Ascending aorta (tissue), 2 donors: ENCODE data around the gene SPTLC2. TPM values are rescaled to one million over a fixed set of nuclear protein-coding genes. Genes with fewer than 3 reads are reported as not detected.
A peak's percentile ranks its signal among the peaks of the same experiment; 100 is the strongest.

Experiments used
- DNase-seq, 2 donors: peaks; one replicate each; pipeline ENCODE4 v3.0.0-alpha.2; 2019; ENCODE audit warnings: low spot score in 2 of 2
- H3K27ac ChIP-seq, 2 donors: fragments of 200-600 bp; sonication (generic); one replicate each; pipeline ENCODE4 v1.5.1; 2016 to 2017; ENCODE audit warnings: mild to moderate bottlenecking in 1 of 2
- H3K27me3 ChIP-seq: fragments of 200-600 bp; sonication (generic); one replicate; pipeline ENCODE4 v1.5.1; 2017
- H3K36me3 ChIP-seq, 2 donors: fragments of 200-600 bp; sonication (generic); one replicate each; pipeline ENCODE4 v1.5.1; 2016
- H3K4me1 ChIP-seq, 2 donors: fragments of 200-600 bp; sonication (generic); one replicate each; pipeline ENCODE4 v1.5.1; 2016 to 2017; ENCODE audit warnings: mild to moderate bottlenecking in 1 of 2
- H3K4me3 ChIP-seq, 2 donors: fragments of 200-600 bp; sonication (generic); one replicate each; pipeline ENCODE4 v1.5.1; 2016 to 2017; ENCODE audit warnings: mild to moderate bottlenecking in 1 of 2
- H3K9me3 ChIP-seq, 2 donors: fragments of 200-600 bp; sonication (generic); one replicate each; pipeline ENCODE4 v1.5.1; 2016
- CTCF ChIP-seq, 3 experiments: fragments of 200-600 bp in 2 of 3; fragments of 450-650 bp in 1 of 3; sonication (generic) in 2 of 3; IDR thresholded peaks; one replicate each; pipeline ENCODE4 v1.5.1; 2016 to 2019; ENCODE audit warnings: antibody characterized with exemption in 3 of 3, mild to moderate bottlenecking in 1 of 3, moderate library complexity in 1 of 3
- intact Hi-C: fragments of 100-400 bp; cut with DNase I; formaldehyde crosslinking; loops from one replicate; pipeline ENCODE4 v1.15.1; 2023
- total RNA-seq: library from RNA; depleted of rRNA; stranded (reverse); fragments of >200 nt; gene quantifications from one replicate; pipeline ENCODE4 v1.1.0, GENCODE V29; 2016

SPTLC2 gene
- total RNA-seq, 1 donor from 2014 or later, result 25.7 TPM

- peaks cover 5 to 6% of the 10 kb centered on the region in 2 donors for H3K4me1 ChIP-seq
- no peak for DNase-seq
- no peak overlapping the region for H3K4me3 ChIP-seq
- no peaks in the 10 kb centered on the region for H3K27me3 ChIP-seq
- intact Hi-C loops, result no loop called here
- no peak overlapping the region for H3K27ac ChIP-seq
- no peak for TF ChIP-seq CTCF (IDR thresholded peaks at IDR 0.05)
- peaks cover 0 to 5% of the 10 kb centered on the region in 2 donors for H3K36me3 ChIP-seq
- H3K9me3 ChIP-seq, result no peaks in the 10 kb centered on the region
Observed at GRCh38 chr14:77618381-77618970, 2.0 kb upstream of the SPTLC2 start.

- no peaks in the 10 kb centered on the region for H3K27me3 ChIP-seq
- no peak for DNase-seq
- intact Hi-C loops, result loop anchor here (1.0 to 2.0 kb wide), 6 partner anchors 26 to 295 kb away; partner anchors contain the start of genes ADCK1, GSTZ1, POMT2 and SNW1
Observed at GRCh38 chr14:77616133-77616453, 344 bp downstream of the SPTLC2 start.

GRCh38 chr14:77615361-77616132 is 890 bp downstream of the SPTLC2 start:
- no peak for DNase-seq
- intact Hi-C loops, result loop anchor here (1.0 to 2.0 kb wide), 6 partner anchors 27 to 295 kb away; partner anchors contain the start of genes ADCK1, GSTZ1, POMT2 and SNW1
- Histone ChIP-seq H3K27ac (peak overlapping the region; percentile 71 to 76), H3K36me3 (peaks cover 0 to 5% of the 10 kb centered on the region in 2 donors), H3K9me3 (no peaks in the 10 kb centered on the region), H3K27me3 (no peaks in the 10 kb centered on the region), H3K4me1 (peaks cover 5 to 6% of the 10 kb centered on the region in 2 donors), H3K4me3 (peak overlapping the region; percentile 84 to 91)
- no peak for TF ChIP-seq CTCF (IDR thresholded peaks at IDR 0.05)

More at GRCh38 chr14:77616133-77616453, 344 bp downstream of the SPTLC2 start:
- H3K27ac ChIP-seq, result peak overlapping the region; percentile 71 to 76
- H3K9me3 ChIP-seq, result no peaks in the 10 kb centered on the region
- peaks cover 0 to 5% of the 10 kb centered on the region in 2 donors for H3K36me3 ChIP-seq
- H3K4me3 ChIP-seq, result peak overlapping the region; percentile 84 to 91
- peaks cover 5 to 6% of the 10 kb centered on the region in 2 donors for H3K4me1 ChIP-seq
- no peak for TF ChIP-seq CTCF (IDR thresholded peaks at IDR 0.05)

- Histone ChIP-seq H3K36me3 (peaks cover 0 to 5% of the 10 kb centered on the region in 2 donors), H3K9me3 (no peaks in the 10 kb centered on the region), H3K27me3 (no peaks in the 10 kb centered on the region), H3K27ac (no peak overlapping the region), H3K4me1 (peaks cover 5 to 6% of the 10 kb centered on the region in 2 donors), H3K4me3 (no peak overlapping the region)
- no peak for TF ChIP-seq CTCF (IDR thresholded peaks at IDR 0.05)
- intact Hi-C loops, result no loop called here
- no peak for DNase-seq
Observed at GRCh38 chr14:77613201-77613600, 3.2 kb downstream of the SPTLC2 start.

- Histone ChIP-seq H3K27ac (no peak overlapping the region), H3K4me3 (no peak overlapping the region), H3K4me1 (peaks cover 5 to 8% of the 10 kb centered on the region in 2 donors), H3K9me3 (no peaks in the 10 kb centered on the region), H3K36me3 (peaks cover 0 to 5% of the 10 kb centered on the region in 2 donors), H3K27me3 (no peaks in the 10 kb centered on the region)
- no peak for TF ChIP-seq CTCF (IDR thresholded peaks at IDR 0.05)
- intact Hi-C loops, result no loop called here
- DNase-seq, result no peak
Observed at GRCh38 chr14:77612011-77612620, 4.3 kb downstream of the SPTLC2 start.
